ENCODE results near the gene RNF224.

DNA sequence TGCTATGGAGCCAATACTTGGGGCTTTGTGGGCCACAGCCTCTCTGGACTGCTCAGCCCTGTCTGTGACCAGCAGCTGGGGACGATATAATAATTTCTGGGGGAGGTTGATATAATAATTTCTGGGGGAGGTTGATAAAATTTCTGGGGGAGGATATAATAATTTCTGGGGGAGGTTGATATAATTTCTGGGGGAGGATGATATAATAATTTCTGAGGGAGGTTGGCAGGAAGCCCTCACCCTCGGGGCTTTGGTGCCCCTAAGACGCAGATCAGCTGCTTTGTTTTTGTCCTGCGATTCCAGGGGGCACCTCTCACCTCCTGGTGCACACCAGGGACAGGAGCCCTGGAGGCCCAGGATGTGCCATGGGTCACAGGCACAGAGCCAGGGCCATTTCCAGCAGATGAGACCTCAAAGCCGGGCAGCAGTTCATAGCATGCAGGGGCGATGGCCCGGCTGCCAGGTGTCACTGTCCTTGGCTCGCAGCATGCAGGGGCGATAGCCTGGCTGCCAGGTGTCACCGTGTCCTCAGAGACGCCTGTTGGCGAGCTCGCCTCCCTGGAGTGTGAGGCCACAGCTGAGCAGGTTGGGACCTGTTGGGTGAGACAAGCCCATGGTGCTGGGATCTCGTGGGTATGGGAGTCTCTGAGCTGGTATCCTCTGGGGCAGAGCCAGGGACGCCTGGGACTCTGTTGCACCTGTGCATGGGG, 46.5 kb downstream of the RNF224 start:
- TF ChIP-seq RAD21 (IDR thresholded peaks at IDR 0.05) (no peak), SP1 (IDR thresholded peaks at IDR 0.05) (no peak), JUND (IDR thresholded peaks at IDR 0.05) (no peak), REST (IDR thresholded peaks at IDR 0.05) (no peak), NR2F2 (IDR thresholded peaks at IDR 0.05) (no peak), GABPA (IDR thresholded peaks at IDR 0.05 in 1 of 2, conservative IDR thresholded peaks at IDR 0.05 in 1 of 2) (no peak), EGR1 (IDR thresholded peaks at IDR 0.05; ENCODE audit: low read depth in 2 of 2) (no peak), MAX (IDR thresholded peaks at IDR 0.05) (no peak), YY1 (IDR thresholded peaks at IDR 0.05) (no peak)
- TF ChIP-seq, protein P1, sequence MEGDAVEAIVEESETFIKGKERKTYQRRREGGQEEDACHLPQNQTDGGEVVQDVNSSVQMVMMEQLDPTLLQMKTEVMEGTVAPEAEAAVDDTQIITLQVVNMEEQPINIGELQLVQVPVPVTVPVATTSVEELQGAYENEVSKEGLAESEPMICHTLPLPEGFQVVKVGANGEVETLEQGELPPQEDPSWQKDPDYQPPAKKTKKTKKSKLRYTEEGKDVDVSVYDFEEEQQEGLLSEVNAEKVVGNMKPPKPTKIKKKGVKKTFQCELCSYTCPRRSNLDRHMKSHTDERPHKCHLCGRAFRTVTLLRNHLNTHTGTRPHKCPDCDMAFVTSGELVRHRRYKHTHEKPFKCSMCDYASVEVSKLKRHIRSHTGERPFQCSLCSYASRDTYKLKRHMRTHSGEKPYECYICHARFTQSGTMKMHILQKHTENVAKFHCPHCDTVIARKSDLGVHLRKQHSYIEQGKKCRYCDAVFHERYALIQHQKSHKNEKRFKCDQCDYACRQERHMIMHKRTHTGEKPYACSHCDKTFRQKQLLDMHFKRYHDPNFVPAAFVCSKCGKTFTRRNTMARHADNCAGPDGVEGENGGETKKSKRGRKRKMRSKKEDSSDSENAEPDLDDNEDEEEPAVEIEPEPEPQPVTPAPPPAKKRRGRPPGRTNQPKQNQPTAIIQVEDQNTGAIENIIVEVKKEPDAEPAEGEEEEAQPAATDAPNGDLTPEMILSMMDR (IDR thresholded peaks at IDR 0.05; ENCODE audit: low read depth, low read length, missing input control), result no peak
